HEK293T (cell line): ENCODE results near the gene SUMO3.

Experiments used
- ARNT ChIP-seq: fragments of 450-650 bp; IDR thresholded peaks from 2 replicates; pipeline ENCODE4 v1.6.1; 2017; ENCODE audit warnings: mild to moderate bottlenecking
- BHLHE40 ChIP-seq: fragments of 450-650 bp; IDR thresholded peaks from 2 replicates; pipeline ENCODE4 v1.6.1; 2016; ENCODE audit warnings: mild to moderate bottlenecking, moderate library complexity, borderline replicate concordance
- ELF4 ChIP-seq: fragments of 450-650 bp; IDR thresholded peaks from 2 replicates; pipeline ENCODE4 v1.6.1; 2017; ENCODE audit warnings: antibody characterized with exemption
- FOXA1 ChIP-seq: fragments of 450-650 bp; IDR thresholded peaks from 2 replicates; pipeline ENCODE4 v1.6.1; 2016; ENCODE audit warnings: mild to moderate bottlenecking
- FOXK2 ChIP-seq: fragments of 450-650 bp; IDR thresholded peaks from 2 replicates; pipeline ENCODE4 v1.6.1; 2016; ENCODE audit warnings: mild to moderate bottlenecking
- LEF1 ChIP-seq: fragments of 450-650 bp; IDR thresholded peaks from 2 replicates; pipeline ENCODE4 v1.6.1; 2017; ENCODE audit warnings: mild to moderate bottlenecking, borderline replicate concordance
- NFRKB ChIP-seq: fragments of 450-650 bp; IDR thresholded peaks from 2 replicates; pipeline ENCODE4 v1.6.1; 2016; ENCODE audit warnings: mild to moderate bottlenecking, moderate library complexity
- SP1 ChIP-seq: fragments of 450-650 bp; IDR thresholded peaks from 2 replicates; pipeline ENCODE4 v1.6.1; 2017
- SUZ12 ChIP-seq: fragments of 450-650 bp; IDR thresholded peaks from 2 replicates; pipeline ENCODE4 v1.6.1; 2016; ENCODE audit warnings: mild to moderate bottlenecking
- TARDBP ChIP-seq: fragments of 450-650 bp; IDR thresholded peaks from 2 replicates; pipeline ENCODE4 v1.6.1; 2016
- ZNF384 ChIP-seq: fragments of 450-650 bp; IDR thresholded peaks from 2 replicates; pipeline ENCODE4 v1.6.1; 2016

DNA sequence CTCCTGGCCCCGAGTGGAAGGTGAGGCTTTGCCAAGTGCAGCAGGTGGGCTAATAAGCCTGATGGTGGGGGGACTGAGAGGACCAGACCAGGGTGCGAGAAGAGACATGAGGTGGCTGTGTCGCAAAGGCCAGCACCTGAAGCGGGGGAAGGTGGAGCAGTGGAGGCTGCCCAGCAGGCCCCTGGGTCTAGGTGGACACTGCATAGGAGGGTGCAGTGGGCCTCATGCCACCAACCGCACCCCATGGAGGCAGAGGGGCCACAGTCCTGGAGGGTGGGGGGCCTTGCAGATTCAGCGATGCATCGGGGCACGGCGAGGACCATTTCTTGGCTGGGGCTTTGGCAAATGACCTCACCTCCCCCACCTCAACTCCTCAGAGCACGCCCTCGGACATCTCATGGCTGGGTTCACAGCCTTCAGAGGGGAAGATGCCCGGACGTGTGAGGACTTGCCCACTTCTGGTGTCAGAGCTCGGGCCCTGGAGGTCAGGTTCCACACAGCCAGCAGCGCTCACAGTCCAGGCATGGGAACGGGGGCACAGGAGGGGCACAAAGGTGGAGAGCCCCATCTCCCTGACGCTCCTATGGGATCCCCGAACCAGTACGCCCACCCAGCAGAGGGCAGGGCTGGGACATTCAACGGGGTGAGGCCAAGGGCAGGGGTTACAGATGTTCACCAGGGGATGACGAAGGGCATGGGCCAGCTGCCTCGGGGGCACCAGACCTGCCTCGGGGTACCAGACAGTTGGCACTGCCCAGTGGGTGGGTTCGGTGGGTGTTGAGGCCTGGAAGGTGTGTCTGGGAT lies 51.6 kb downstream of the SUMO3 start:
- TF ChIP-seq SP1 (no peak), ARNT (no peak), FOXK2 (no peak), ELF4 (no peak), BHLHE40 (no peak), NFRKB (no peak), ZNF384 (no peak), SUZ12 (no peak), FOXA1 (no peak), LEF1 (no peak), TARDBP (no peak)
